ENCODE data around the gene GUCA2A. TPM values are rescaled to one million over a fixed set of nuclear protein-coding genes. Genes with fewer than 3 reads are reported as not detected.

The GUCA2A gene
- total and polyA plus RNA-seq, 2 of the 4 experiments (the other 2 are of a cell fraction) = not detected

DNA sequence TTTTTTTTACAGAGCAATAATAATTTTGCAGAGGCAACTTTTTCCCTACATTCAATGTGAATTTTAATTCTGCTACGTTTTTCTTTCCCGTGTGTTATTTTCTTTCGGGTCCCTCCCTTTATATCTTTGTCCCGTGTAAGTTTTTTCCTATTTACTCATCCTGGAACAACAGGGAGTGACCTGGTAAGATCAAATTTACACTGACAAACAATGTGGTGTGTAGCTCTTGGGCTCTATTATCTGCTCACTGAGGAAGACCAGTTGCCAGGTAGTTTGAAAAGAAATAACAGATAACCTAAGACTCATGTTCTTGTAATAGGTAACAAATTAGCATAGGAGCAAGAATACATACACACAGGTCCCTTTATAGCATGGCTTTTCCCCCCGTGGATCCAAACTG is 33.7 kb upstream of the GUCA2A start:
- no peaks in the 10 kb centered on the region for H4K20me1 ChIP-seq (ENCODE audit: insufficient read depth, low read length)
- BruUV-seq (replicated peaks) = no TSS peak
- WGBS, 2 experiments (ENCODE audit: extremely low coverage in 2 of 2, insufficient read length in 1 of 2) = no CpG with 5 or more reads among the region's 5 CpGs
- H4K91ac ChIP-seq (ENCODE audit: insufficient read depth, low read depth, low read length) = no peak overlapping the region
- ChIA-PET POLR2A (ENCODE audit: unreplicated experiment) (no interaction called here), CTCF (no interaction called here)
- no peak overlapping the region; a peak in 1 of 4 replicates for H4K8ac ChIP-seq (ENCODE audit: low read depth in 2 of 2, low read length in 2 of 2)
- no peak overlapping the region for H2BK15ac ChIP-seq (ENCODE audit: low read depth, low read length)
- DNase-seq (no peak), ATAC-seq (ENCODE audit: low read depth) (no peak)
- H4K5ac ChIP-seq (ENCODE audit: low read depth, low read length) = no peak overlapping the region
- no peak overlapping the region for H3K14ac ChIP-seq (replicated peaks; ENCODE audit: low read depth, low read length)
- H3K27me3 ChIP-seq (ENCODE audit: control insufficient read depth, insufficient read depth, low read length) = no peaks in the 10 kb centered on the region
- no peak overlapping the region for H3K18ac ChIP-seq (ENCODE audit: low read depth, low read length)
- no peak overlapping the region for H2AK9ac ChIP-seq (replicated peaks; ENCODE audit: low read depth, low read length, poor library complexity)
- peaks cover 7 to 22% of the 10 kb centered on the region in 2 experiments; a peak in 3 of 4 replicates for H3K79me1 ChIP-seq (ENCODE audit: low read depth in 1 of 2, low read length in 2 of 2)
- peaks cover 3% of the 10 kb centered on the region; the same call in 1 of the 2 replicates for H3K9me1 ChIP-seq (ENCODE audit: insufficient read depth, low read length)
- no peak overlapping the region for H2BK120ac ChIP-seq (ENCODE audit: low read depth, low read length)
- no peak overlapping the region for H2BK5ac ChIP-seq (ENCODE audit: low read depth, low read length, poor library complexity, severe bottlenecking)
- intact Hi-C loops (cut with micrococcal nuclease) (no loop called here), dilution Hi-C loops (cut with HindIII; ENCODE audit: low sequenced_read_pairs, unreplicated experiment) (no loop called here), in situ Hi-C loops (cut with MboI; ENCODE audit: low sequenced_read_pairs) (no loop called here)
- no peak overlapping the region for H3K4ac ChIP-seq (ENCODE audit: low read depth, low read length)
- H2AFZ ChIP-seq (replicated peaks; ENCODE audit: low read length, poor library complexity) = no peak overlapping the region
- no peak for TF ChIP-seq USF2 (IDR thresholded peaks at IDR 0.05; ENCODE audit: low read depth, low read length)
- no peak overlapping the region for H3K56ac ChIP-seq (ENCODE audit: extremely low read depth, insufficient read depth, low read length)
- no peaks in the 10 kb centered on the region for H3K4me1 ChIP-seq (ENCODE audit: control insufficient read depth, insufficient read depth, low read length)
- no peak overlapping the region for H2BK20ac ChIP-seq (ENCODE audit: low read depth, low read length)
- peaks cover 10% of the 10 kb centered on the region for H3K36me3 ChIP-seq (ENCODE audit: control insufficient read depth, insufficient read depth, low read length)
- no peak overlapping the region for H3K9ac ChIP-seq (ENCODE audit: low read depth, low read length)
- H3K27ac ChIP-seq (ENCODE audit: insufficient read depth, low read length) = no peak overlapping the region
- no peak overlapping the region for H3K4me2 ChIP-seq (ENCODE audit: low read depth, low read length)
- H3K9me3 ChIP-seq (ENCODE audit: control insufficient read depth, insufficient read depth, low read length) = no peaks in the 10 kb centered on the region
- H3K4me3 ChIP-seq (ENCODE audit: insufficient read depth, low read depth, low read length) = no peak overlapping the region
- no peak overlapping the region for H3K23ac ChIP-seq (ENCODE audit: low read depth, low read length)
- no peak overlapping the region for H2AK5ac ChIP-seq (ENCODE audit: low read depth, low read length)

All from IMR-90 (cell line).